ENCODE measurements around the gene SNAP47. TPM values are rescaled to one million over a fixed set of nuclear protein-coding genes. Genes with fewer than 3 reads are reported as not detected.

The SNAP47 gene
- total RNA-seq, 4 donors from 2014 or later = 35.8 to 51.0 (median 42.9) TPM

- no peaks in the 10 kb centered on the region for H3K27me3 ChIP-seq
- 90% methylated on average over 1 of the region's 1 CpG for WGBS
Measured at GRCh38 chr1:227799756-227800155, 64.5 kb downstream of the SNAP47 start.

DNA sequence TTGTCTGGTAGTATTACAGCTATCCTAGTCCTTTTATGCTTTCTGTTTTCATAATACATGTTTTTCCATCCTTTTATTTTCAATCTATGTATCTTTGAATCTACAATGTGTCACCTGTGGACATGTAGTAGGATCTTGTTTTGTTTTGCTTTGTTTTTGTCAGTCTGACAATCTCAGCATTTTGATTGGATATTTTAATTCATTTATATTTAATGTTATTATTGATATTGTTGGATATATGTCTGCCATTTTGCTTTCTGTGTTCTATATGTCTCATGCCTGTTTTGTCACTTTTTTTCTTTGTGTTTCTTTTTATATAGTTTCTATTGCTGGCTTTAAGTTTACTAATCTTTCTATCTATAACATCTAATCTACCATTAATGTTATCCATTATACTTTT, 68.7 kb downstream of the SNAP47 start:
- Histone ChIP-seq H3K4me1 (peaks cover 3% of the 10 kb centered on the region), H3K27me3 (no peaks in the 10 kb centered on the region), H3K4me3 (no peak overlapping the region), H3K36me3 (no peaks in the 10 kb centered on the region), H3K9me3 (no peaks in the 10 kb centered on the region), H3K27ac (no peak overlapping the region)
- no peak for TF ChIP-seq EP300 (IDR thresholded peaks at IDR 0.05)
- no peak for TF ChIP-seq POLR2AphosphoS5 (IDR thresholded peaks at IDR 0.05)
- no peak for TF ChIP-seq POLR2A (IDR thresholded peaks at IDR 0.05)
- no peak for TF ChIP-seq CTCF (IDR thresholded peaks at IDR 0.05)
- no peak for DNase-seq (ENCODE audit: low spot score in 2 of 2)

More at GRCh38 chr1:227799756-227800155, 64.5 kb downstream of the SNAP47 start:
- Histone ChIP-seq H3K9me3 (no peaks in the 10 kb centered on the region), H3K4me3 (no peak overlapping the region), H3K4me1 (peaks cover 4% of the 10 kb centered on the region), H3K36me3 (no peaks in the 10 kb centered on the region), H3K27ac (no peak overlapping the region)
- TF ChIP-seq EP300 (IDR thresholded peaks at IDR 0.05) = no peak
- TF ChIP-seq POLR2A (IDR thresholded peaks at IDR 0.05) = no peak
- no peak for TF ChIP-seq CTCF (IDR thresholded peaks at IDR 0.05)
- TF ChIP-seq POLR2AphosphoS5 (IDR thresholded peaks at IDR 0.05) = no peak
- DNase-seq (ENCODE audit: low spot score in 2 of 2) = no peak

- WGBS = 34% methylated on average over 6 of the region's 6 CpGs
- Histone ChIP-seq H3K9me3 (no peaks in the 10 kb centered on the region), H3K4me1 (peaks cover 3% of the 10 kb centered on the region), H3K36me3 (no peaks in the 10 kb centered on the region), H3K27me3 (no peaks in the 10 kb centered on the region), H3K4me3 (no peak overlapping the region), H3K27ac (no peak overlapping the region)
- DNase-seq (ENCODE audit: low spot score in 2 of 2) = no peak
- TF ChIP-seq CTCF (IDR thresholded peaks at IDR 0.05) (no peak), POLR2AphosphoS5 (IDR thresholded peaks at IDR 0.05) (peak in 1 of 3 donors; percentile 51)
Measured at GRCh38 chr1:227805606-227806197, 70.5 kb downstream of the SNAP47 start.

DNA sequence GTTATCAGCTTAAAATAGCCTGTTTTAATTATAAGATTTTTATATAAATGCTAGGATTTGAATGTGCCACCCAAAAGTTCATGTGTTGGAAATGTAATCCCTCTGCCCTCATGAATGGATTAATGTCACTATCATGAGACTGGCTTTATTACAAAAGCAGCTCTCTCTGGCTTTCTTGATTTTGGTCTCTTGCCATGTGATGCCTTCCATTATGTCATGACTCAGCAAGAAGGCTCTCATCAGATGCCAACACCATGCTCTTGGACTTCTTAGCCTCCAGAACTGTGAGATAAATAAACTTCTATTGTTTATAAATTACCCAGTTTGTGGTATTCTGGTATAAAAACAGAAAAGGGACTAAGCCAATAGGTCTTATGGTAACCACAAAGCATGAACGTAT, 73.3 kb downstream of the SNAP47 start:
- 61% methylated on average over 1 of the region's 1 CpG for WGBS
- TF ChIP-seq POLR2A (IDR thresholded peaks at IDR 0.05) (no peak), CTCF (IDR thresholded peaks at IDR 0.05) (no peak), POLR2AphosphoS5 (IDR thresholded peaks at IDR 0.05) (no peak), EP300 (IDR thresholded peaks at IDR 0.05) (no peak)
- no peaks in the 10 kb centered on the region for H3K9me3 ChIP-seq
- peaks cover 3% of the 10 kb centered on the region for H3K4me1 ChIP-seq
- DNase-seq (ENCODE audit: low spot score in 2 of 2) = no peak
- H3K36me3 ChIP-seq = no peaks in the 10 kb centered on the region
- H3K4me3 ChIP-seq = no peak overlapping the region
- no peaks in the 10 kb centered on the region for H3K27me3 ChIP-seq
- no peak overlapping the region for H3K27ac ChIP-seq

- Histone ChIP-seq H3K9me3 (peaks cover 2% of the 10 kb centered on the region), H3K4me1 (peaks cover 3% of the 10 kb centered on the region), H3K36me3 (no peaks in the 10 kb centered on the region), H3K27ac (no peak overlapping the region), H3K4me3 (no peak overlapping the region), H3K27me3 (no peaks in the 10 kb centered on the region)
- whole genome bisulfite sequencing = 93% methylated on average over 2 of the region's 2 CpGs
- DNase-seq (ENCODE audit: low spot score in 2 of 2) = no peak
- TF ChIP-seq POLR2AphosphoS5 (IDR thresholded peaks at IDR 0.05) = no peak
- no peak for TF ChIP-seq POLR2A (IDR thresholded peaks at IDR 0.05)
- TF ChIP-seq EP300 (IDR thresholded peaks at IDR 0.05) = no peak
- TF ChIP-seq CTCF (IDR thresholded peaks at IDR 0.05) = no peak
Measured at GRCh38 chr1:227809026-227809425, 73.8 kb downstream of the SNAP47 start.
